GM18517 (cell line): ENCODE measurements around the gene VDAC1.
A peak's percentile ranks its signal among the peaks of the same experiment; 100 is the strongest.
"Not testable (repeated sequence)": the region's sequence is repeated elsewhere in the genome, so short reads cannot be mapped to it uniquely, and the experiment has no call there.

Experiments
- ATAC-seq: cut with Tn5 transposase; IDR thresholded peaks from one replicate; pipeline ENCODE4 v1.9.1; 2021; ENCODE audit warnings: mild to moderate bottlenecking, moderate library complexity; ENCODE audit not compliant: unreplicated experiment

VDAC1 gene

GRCh38 chr5:133942614-133943474 lies 61.9 kb downstream of the VDAC1 start:
- no peak for ATAC-seq

GRCh38 chr5:133941456-133942196 lies 63.1 kb downstream of the VDAC1 start:
- no peak for ATAC-seq

GRCh38 chr5:133939668-133940067 lies 65.1 kb downstream of the VDAC1 start:
- ATAC-seq = no peak

GRCh38 chr5:133938929-133939328 lies 65.8 kb downstream of the VDAC1 start:
- ATAC-seq = peak; percentile 59

GRCh38 chr5:133938039-133938821 lies 66.5 kb downstream of the VDAC1 start:
- no peak for ATAC-seq

- not testable (repeated sequence) for ATAC-seq
These were observed 67.1 kb downstream of the VDAC1 start for GRCh38 chr5:133937628-133938027.

GRCh38 chr5:133936651-133937015 lies 68.1 kb downstream of the VDAC1 start:
- ATAC-seq = no peak

GRCh38 chr5:133935991-133936650 lies 68.7 kb downstream of the VDAC1 start:
- not testable (repeated sequence) for ATAC-seq

GRCh38 chr5:133935667-133935940 lies 69.2 kb downstream of the VDAC1 start:
- no peak for ATAC-seq

GRCh38 chr5:133934822-133935666 lies 69.7 kb downstream of the VDAC1 start:
- no peak for ATAC-seq

- ATAC-seq = no peak
These were observed 70.5 kb downstream of the VDAC1 start for GRCh38 chr5:133934311-133934710.

- ATAC-seq = no peak
These were observed 71.0 kb downstream of the VDAC1 start for GRCh38 chr5:133933670-133934295.

GRCh38 chr5:133933169-133933509 lies 71.6 kb downstream of the VDAC1 start:
- ATAC-seq = no peak

- ATAC-seq = no peak
These were observed 72.2 kb downstream of the VDAC1 start for GRCh38 chr5:133932441-133933168.

- ATAC-seq = no peak
These were observed 73.2 kb downstream of the VDAC1 start for GRCh38 chr5:133931546-133931945.

- no peak for ATAC-seq
These were observed 74.0 kb downstream of the VDAC1 start for GRCh38 chr5:133930813-133931090.

- ATAC-seq = peak; percentile 39
These were observed 74.5 kb downstream of the VDAC1 start for GRCh38 chr5:133930061-133930812.

- ATAC-seq = peak; percentile 42
These were observed 76.0 kb downstream of the VDAC1 start for GRCh38 chr5:133928587-133929393.
